ENCODE results near the gene CCDC74B.
A peak's percentile ranks its signal among the peaks of the same experiment; 100 is the strongest.
"Not testable (repeated sequence)": the region's sequence is repeated elsewhere in the genome, so short reads cannot be mapped to it uniquely, and the experiment has no call there.

The CCDC74B gene

GRCh38 chr2:130169163-130169562 lies 24.3 kb upstream of the CCDC74B start:
- DNase-seq (ENCODE audit: low read depth in 1 of 2, low spot score in 1 of 2), result not testable (repeated sequence)

- DNase-seq (ENCODE audit: low read depth in 1 of 2, low spot score in 1 of 2), result not testable (repeated sequence)
Observed at GRCh38 chr2:130166611-130167010, 21.7 kb upstream of the CCDC74B start.

- DNase-seq (ENCODE audit: low read depth in 1 of 2, low spot score in 1 of 2), result no peak
Observed at GRCh38 chr2:130165293-130166016, 20.5 kb upstream of the CCDC74B start.

GRCh38 chr2:130162968-130163367 lies 18.1 kb upstream of the CCDC74B start:
- no peak for DNase-seq (ENCODE audit: low read depth in 1 of 2, low spot score in 1 of 2)

- not testable (repeated sequence) for DNase-seq (ENCODE audit: low read depth in 1 of 2, low spot score in 1 of 2)
Observed at GRCh38 chr2:130162486-130162885, 17.6 kb upstream of the CCDC74B start.

- DNase-seq (ENCODE audit: low read depth in 1 of 2, low spot score in 1 of 2), result not testable (repeated sequence)
Observed at GRCh38 chr2:130160838-130161705, 16.2 kb upstream of the CCDC74B start.

- DNase-seq (ENCODE audit: low read depth in 1 of 2, low spot score in 1 of 2), result no peak
Observed at GRCh38 chr2:130160131-130160530, 15.2 kb upstream of the CCDC74B start.

- not testable (repeated sequence) for DNase-seq (ENCODE audit: low read depth in 1 of 2, low spot score in 1 of 2)
Observed at GRCh38 chr2:130159376-130159775, 14.5 kb upstream of the CCDC74B start.

GRCh38 chr2:130158631-130159030 lies 13.7 kb upstream of the CCDC74B start:
- DNase-seq (ENCODE audit: low read depth in 1 of 2, low spot score in 1 of 2), result no peak

- DNase-seq (ENCODE audit: low read depth in 1 of 2, low spot score in 1 of 2), result not testable (repeated sequence)
Observed at GRCh38 chr2:130157825-130158514, 13.1 kb upstream of the CCDC74B start.

- DNase-seq (ENCODE audit: low read depth in 1 of 2, low spot score in 1 of 2), result not testable (repeated sequence)
Observed at GRCh38 chr2:130157354-130157753, 12.4 kb upstream of the CCDC74B start.

- DNase-seq (ENCODE audit: low read depth in 1 of 2, low spot score in 1 of 2), result no peak
Observed at GRCh38 chr2:130156624-130157004, 11.7 kb upstream of the CCDC74B start.

- DNase-seq (ENCODE audit: low read depth in 1 of 2, low spot score in 1 of 2), result peak in 1 of 2 donors; percentile 10
Observed at GRCh38 chr2:130155956-130156623, 11.2 kb upstream of the CCDC74B start.

GRCh38 chr2:130154773-130155765 lies 10.2 kb upstream of the CCDC74B start:
- DNase-seq (ENCODE audit: low read depth in 1 of 2, low spot score in 1 of 2), result no peak

GRCh38 chr2:130154423-130154770 lies 9.5 kb upstream of the CCDC74B start:
- DNase-seq (ENCODE audit: low read depth in 1 of 2, low spot score in 1 of 2), result not testable (repeated sequence)

- not testable (repeated sequence) for DNase-seq (ENCODE audit: low read depth in 1 of 2, low spot score in 1 of 2)
Observed at GRCh38 chr2:130153721-130154422, 9.0 kb upstream of the CCDC74B start.

GRCh38 chr2:130152816-130153595 lies 8.1 kb upstream of the CCDC74B start:
- DNase-seq (ENCODE audit: low read depth in 1 of 2, low spot score in 1 of 2), result no peak

GRCh38 chr2:130152136-130152815 lies 7.4 kb upstream of the CCDC74B start:
- DNase-seq (ENCODE audit: low read depth in 1 of 2, low spot score in 1 of 2), result not testable (repeated sequence)

Measured in activated CD4-positive, alpha-beta T cell treated with anti-CD3 and anti-CD28 coated beads, Interleukin-2, amount 50 U/mL, for 24 hours (primary cell).